H1 (cell line): ENCODE data around the gene LOX. TPM values are rescaled to one million over a fixed set of nuclear protein-coding genes. Genes with fewer than 3 reads are reported as not detected.

Source experiments
- CTBP2 ChIP-seq: IDR thresholded peaks from 2 replicates; pipeline ENCODE4 v1.7.0; 2011; ENCODE audit warnings: borderline replicate concordance, mild to moderate bottlenecking, moderate library complexity, mixed read lengths, low read length; ENCODE audit not compliant: insufficient read depth, insufficient read length
- JUND ChIP-seq: IDR thresholded peaks from 2 replicates; pipeline ENCODE4 v1.6.1; 2011; ENCODE audit warnings: mild to moderate bottlenecking, improper control_type of control experiment, low read length
- RFX5 ChIP-seq: IDR thresholded peaks from 2 replicates; pipeline ENCODE4 v1.6.1; 2011; ENCODE audit warnings: low read depth, low read length, improper control_type of control experiment, borderline replicate concordance
- YY1 ChIP-seq: IDR thresholded peaks from 2 replicates; pipeline ENCODE4 v1.6.1; 2011; ENCODE audit warnings: low read depth, mild to moderate bottlenecking, low read length
- polyA plus RNA-seq, 7 experiments: library from polyadenylated mRNA; depleted of rRNA in 3 of 7; stranded (reverse) in 5 of 7; unstranded in 2 of 7; fragments of >200 nt in 5 of 7; fragments of 200-250 nt in 2 of 7; gene quantifications; 1 replicate in 5 of 7; 2 replicates in 1 of 7; 4 replicates in 1 of 7; pipeline versions ENCODE4 v1.2.1 to v1.2.3, GENCODE V29; 2011 to 2013; ENCODE audit warnings: missing spikeins in 2 of 7, mixed read lengths in 2 of 7
- total RNA-seq: library from RNA; stranded (reverse); fragmentation: NEBNext Ultra II Directional; extraction: Animal tissue kit (Norgen Biotek cat#: 25700); gene quantifications from 2 replicates; pipeline ENCODE4 v1.2.1, GENCODE V29; 2021
- TF ChIP-seq, protein P1 (sequence below), 3 experiments: IDR thresholded peaks; 1 replicate in 2 of 3; 2 replicates in 1 of 3; pipeline versions ENCODE4 v1.5.1 to v1.6.1; 2011; ENCODE audit warnings: low read length in 3 of 3, mild to moderate bottlenecking in 3 of 3, inconsistent platforms in 2 of 3, low read depth in 1 of 3, moderate library complexity in 1 of 3; ENCODE audit not compliant: insufficient read depth in 1 of 3; ENCODE audit errors: control extremely low read depth in 1 of 3

Gene LOX
- total and polyA plus RNA-seq, 2 of the 8 experiments (the other 6 are each of a cell fraction or from before 2014, with no cell fraction given) = 1.1 to 2.2 TPM

DNA sequence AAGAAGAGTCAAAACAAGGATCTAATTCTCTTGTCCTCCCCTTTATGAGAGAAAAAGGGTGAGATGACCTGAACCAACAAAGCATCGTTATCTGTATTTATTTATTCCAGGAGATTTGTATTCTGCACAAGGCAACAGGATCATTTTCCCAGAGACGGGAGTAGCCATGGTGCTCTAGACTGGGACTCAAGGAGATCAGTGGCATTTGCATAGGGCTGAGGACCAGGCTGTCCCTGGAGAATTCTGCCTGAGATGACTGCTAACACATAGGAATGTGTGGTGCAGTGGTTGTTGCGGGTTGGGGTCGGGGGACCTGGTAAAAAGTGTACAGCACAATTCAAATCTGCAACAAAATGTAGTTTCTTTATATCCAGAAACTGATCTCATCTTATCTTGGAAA, 29.0 kb upstream of the LOX start (continued):
- TF ChIP-seq, protein P1, sequence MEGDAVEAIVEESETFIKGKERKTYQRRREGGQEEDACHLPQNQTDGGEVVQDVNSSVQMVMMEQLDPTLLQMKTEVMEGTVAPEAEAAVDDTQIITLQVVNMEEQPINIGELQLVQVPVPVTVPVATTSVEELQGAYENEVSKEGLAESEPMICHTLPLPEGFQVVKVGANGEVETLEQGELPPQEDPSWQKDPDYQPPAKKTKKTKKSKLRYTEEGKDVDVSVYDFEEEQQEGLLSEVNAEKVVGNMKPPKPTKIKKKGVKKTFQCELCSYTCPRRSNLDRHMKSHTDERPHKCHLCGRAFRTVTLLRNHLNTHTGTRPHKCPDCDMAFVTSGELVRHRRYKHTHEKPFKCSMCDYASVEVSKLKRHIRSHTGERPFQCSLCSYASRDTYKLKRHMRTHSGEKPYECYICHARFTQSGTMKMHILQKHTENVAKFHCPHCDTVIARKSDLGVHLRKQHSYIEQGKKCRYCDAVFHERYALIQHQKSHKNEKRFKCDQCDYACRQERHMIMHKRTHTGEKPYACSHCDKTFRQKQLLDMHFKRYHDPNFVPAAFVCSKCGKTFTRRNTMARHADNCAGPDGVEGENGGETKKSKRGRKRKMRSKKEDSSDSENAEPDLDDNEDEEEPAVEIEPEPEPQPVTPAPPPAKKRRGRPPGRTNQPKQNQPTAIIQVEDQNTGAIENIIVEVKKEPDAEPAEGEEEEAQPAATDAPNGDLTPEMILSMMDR (IDR thresholded peaks at IDR 0.05; ENCODE audit: control extremely low read depth in 1 of 3, insufficient read depth in 1 of 3, low read depth in 1 of 3, low read length in 3 of 3) = no peak
- TF ChIP-seq RFX5 = no peak
- TF ChIP-seq JUND = no peak
- TF ChIP-seq CTBP2 = no peak
- no peak for TF ChIP-seq YY1
